HG02870 (cell line): ENCODE measurements around the gene S1PR1.
A peak's percentile ranks its signal among the peaks of the same experiment; 100 is the strongest.
"Not testable (repeated sequence)": the region's sequence is repeated elsewhere in the genome, so short reads cannot be mapped to it uniquely, and the experiment has no call there.

Experiments used
- ATAC-seq: cut with Tn5 transposase; IDR thresholded peaks from one replicate; pipeline ENCODE4 v1.9.1; 2021; ENCODE audit warnings: mild to moderate bottlenecking, moderate library complexity; ENCODE audit not compliant: unreplicated experiment

S1PR1 gene

GRCh38 chr1:101219924-101220870 lies 16.6 kb upstream of the S1PR1 start:
- ATAC-seq, result no peak

- ATAC-seq, result no peak
Observed at GRCh38 chr1:101220906-101221305, 15.9 kb upstream of the S1PR1 start.

- ATAC-seq, result peak; percentile 96
Observed at GRCh38 chr1:101221945-101222429, 14.8 kb upstream of the S1PR1 start.

- no peak for ATAC-seq
Observed at GRCh38 chr1:101227837-101228236, 9.0 kb upstream of the S1PR1 start.

- no peak for ATAC-seq
Observed at GRCh38 chr1:101228424-101229134, 8.2 kb upstream of the S1PR1 start.

- not testable (repeated sequence) for ATAC-seq
Observed at GRCh38 chr1:101232182-101232581, 4.6 kb upstream of the S1PR1 start.

GRCh38 chr1:101233495-101233894 lies 3.3 kb upstream of the S1PR1 start:
- no peak for ATAC-seq

- ATAC-seq, result peak; percentile 0
Observed at GRCh38 chr1:101235216-101235695, 1.6 kb upstream of the S1PR1 start.

- peak; percentile 71 for ATAC-seq
Observed at GRCh38 chr1:101235696-101236515, 913 bp upstream of the S1PR1 start.

- ATAC-seq, result no peak
Observed at GRCh38 chr1:101237229-101237837, 514 bp downstream of the S1PR1 start.

GRCh38 chr1:101238031-101238628 lies 1.3 kb downstream of the S1PR1 start:
- ATAC-seq, result no peak

GRCh38 chr1:101238681-101239094 lies 1.9 kb downstream of the S1PR1 start:
- ATAC-seq, result peak; percentile 21

GRCh38 chr1:101239095-101240040 lies 2.5 kb downstream of the S1PR1 start:
- ATAC-seq, result no peak

- no peak for ATAC-seq
Observed at GRCh38 chr1:101240041-101240430, 3.2 kb downstream of the S1PR1 start.

GRCh38 chr1:101241485-101242225 lies 4.8 kb downstream of the S1PR1 start:
- peak; percentile 39 for ATAC-seq

- no peak for ATAC-seq
Observed at GRCh38 chr1:101242324-101243050, 5.7 kb downstream of the S1PR1 start.

GRCh38 chr1:101243751-101244150 lies 6.9 kb downstream of the S1PR1 start:
- ATAC-seq, result no peak
